ENCODE measurements around the gene ALOX15B. TPM values are rescaled to one million over a fixed set of nuclear protein-coding genes. Genes with fewer than 3 reads are reported as not detected.

ALOX15B gene
- total and polyA plus RNA-seq, 2 of the 13 experiments (the other 11 are each of a cell fraction or from before 2014, with no cell fraction given), result not detected

GRCh38 chr17:8056232-8056975 lies 17.5 kb downstream of the ALOX15B start (continued):
- peak; percentile 58; the same call in 1 of the 2 replicates for TF ChIP-seq THAP9 (CRISPR knock-in tag; IDR thresholded peaks at IDR 0.05; ENCODE audit: borderline replicate concordance)
- peak; percentile 99 for TF ChIP-seq HHEX (CRISPR knock-in tag; IDR thresholded peaks at IDR 0.05)
- TF ChIP-seq MBD4 (IDR thresholded peaks at IDR 0.05; ENCODE audit: borderline replicate concordance, low read length), result peak; percentile 78; the same call in 1 of the 2 replicates
- TF ChIP-seq ZNF619 (CRISPR knock-in tag; IDR thresholded peaks at IDR 0.05), result peak; percentile 21; the same call in 1 of the 2 replicates
- no peak for TF ChIP-seq ZNF251 (CRISPR knock-in tag; IDR thresholded peaks at IDR 0.05)
- peak; percentile 67; the same call in 1 of the 2 replicates for TF ChIP-seq HNF4G (IDR thresholded peaks at IDR 0.05; ENCODE audit: borderline replicate concordance, low read depth, low read length)
- peak; percentile 76 for TF ChIP-seq HNF4G (CRISPR knock-in tag; IDR thresholded peaks at IDR 0.05; ENCODE audit: borderline replicate concordance, low read depth)
- no peak for TF ChIP-seq ADNP (CRISPR knock-in tag; IDR thresholded peaks at IDR 0.05)
- 0 out of 2 replicates have a peak, but pooled peaks have one; percentile 65 for TF ChIP-seq DDIT3 (CRISPR knock-in tag; IDR thresholded peaks at IDR 0.05)
- peak; percentile 48; the same call in 1 of the 2 replicates for TF ChIP-seq CSRNP1 (CRISPR knock-in tag; IDR thresholded peaks at IDR 0.05)
- TF ChIP-seq ATF1 (CRISPR knock-in tag; IDR thresholded peaks at IDR 0.05), result peak; percentile 90
- peak; percentile 57; the same call in 1 of the 2 replicates for TF ChIP-seq SPEN (CRISPR knock-in tag; IDR thresholded peaks at IDR 0.05; ENCODE audit: low read depth)
- TF ChIP-seq SIX4 (CRISPR knock-in tag; IDR thresholded peaks at IDR 0.05), result peak; percentile 47; the same call in 1 of the 2 replicates
- TF ChIP-seq CBFB (CRISPR knock-in tag; IDR thresholded peaks at IDR 0.05), result peak; percentile 99
- TF ChIP-seq ZNF772 (CRISPR knock-in tag; IDR thresholded peaks at IDR 0.05), result peak; percentile 16; the same call in 1 of the 2 replicates
- TF ChIP-seq RCOR2 (CRISPR knock-in tag; IDR thresholded peaks at IDR 0.05), result peak; percentile 41; the same call in 1 of the 2 replicates
- 0 out of 2 replicates have a peak, but pooled peaks have one; percentile 15 for TF ChIP-seq RAD21 (CRISPR knock-in tag; IDR thresholded peaks at IDR 0.05)
- TF ChIP-seq MXD4 (CRISPR knock-in tag; IDR thresholded peaks at IDR 0.05), result peak; percentile 59; the same call in 1 of the 2 replicates
- peak; percentile 77 for TF ChIP-seq RXRB (CRISPR knock-in tag; IDR thresholded peaks at IDR 0.05; ENCODE audit: borderline replicate concordance)
- TF ChIP-seq ZNF7 (CRISPR knock-in tag; IDR thresholded peaks at IDR 0.05), result no peak
- no peak for TF ChIP-seq ZNF597 (CRISPR knock-in tag; IDR thresholded peaks at IDR 0.05)
- TF ChIP-seq THRA (CRISPR knock-in tag; IDR thresholded peaks at IDR 0.05; ENCODE audit: borderline replicate concordance), result peak; percentile 43
- TF ChIP-seq HMG20A (CRISPR knock-in tag; IDR thresholded peaks at IDR 0.05; ENCODE audit: borderline replicate concordance), result peak; percentile 88; the same call in 1 of the 2 replicates
